GM12892 (cell line): ENCODE data around the gene SBK1.

Experiments
- POLR2AphosphoS5 ChIP-seq: IDR thresholded peaks from 2 replicates; pipeline ENCODE4 v1.6.1; 2011; ENCODE audit warnings: low read depth, low read length, control low read depth
- TAF1 ChIP-seq: IDR thresholded peaks from 2 replicates; pipeline ENCODE4 v1.6.1; 2011; ENCODE audit warnings: low read depth, mild to moderate bottlenecking, control low read depth, low read length, borderline replicate concordance

- TF ChIP-seq POLR2AphosphoS5: no peak
- TF ChIP-seq TAF1: no peak
Observed at GRCh38 chr16:28290859-28291254, 1.5 kb upstream of the SBK1 start.
